ENCODE results near the gene DAAM1. TPM values are rescaled to one million over a fixed set of nuclear protein-coding genes. Genes with fewer than 3 reads are reported as not detected.

Gene DAAM1
- total RNA-seq, 1 donor from 2014 or later, result 52.5 TPM

DNA sequence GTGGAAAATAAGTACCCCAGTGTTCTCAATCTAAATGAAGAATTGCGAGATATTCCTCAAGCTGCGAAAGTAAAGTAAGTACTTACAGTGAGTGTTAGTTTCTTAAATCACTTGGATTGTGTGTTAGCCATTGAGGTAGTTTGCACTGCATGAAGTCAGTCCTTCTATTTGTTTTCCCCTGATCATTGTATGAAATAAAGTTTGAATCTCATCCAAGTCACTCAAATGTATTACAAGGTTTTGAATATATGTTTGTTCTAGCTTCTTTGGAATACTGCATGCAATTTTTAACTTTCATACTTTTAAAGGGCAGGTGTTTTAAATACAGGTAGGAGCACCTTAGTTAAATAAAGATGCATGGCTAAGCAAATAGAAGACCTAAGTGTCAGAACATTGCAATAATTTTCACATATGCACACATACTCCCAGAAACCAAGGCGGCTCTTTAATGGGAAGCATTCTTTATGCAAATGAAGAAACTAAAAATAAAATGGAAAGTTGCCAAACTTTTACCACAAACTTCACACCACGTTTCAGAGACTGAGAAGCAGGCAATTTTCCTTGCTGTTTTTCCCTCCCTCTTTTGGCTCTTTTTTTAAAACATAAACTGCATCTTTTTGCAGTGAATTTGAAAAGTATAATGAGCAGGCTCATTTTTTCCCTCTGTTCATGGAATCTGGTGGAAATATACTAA, 171.1 kb downstream of the DAAM1 start:
- DNase-seq (ENCODE audit: low spot score), result no peak

DNA sequence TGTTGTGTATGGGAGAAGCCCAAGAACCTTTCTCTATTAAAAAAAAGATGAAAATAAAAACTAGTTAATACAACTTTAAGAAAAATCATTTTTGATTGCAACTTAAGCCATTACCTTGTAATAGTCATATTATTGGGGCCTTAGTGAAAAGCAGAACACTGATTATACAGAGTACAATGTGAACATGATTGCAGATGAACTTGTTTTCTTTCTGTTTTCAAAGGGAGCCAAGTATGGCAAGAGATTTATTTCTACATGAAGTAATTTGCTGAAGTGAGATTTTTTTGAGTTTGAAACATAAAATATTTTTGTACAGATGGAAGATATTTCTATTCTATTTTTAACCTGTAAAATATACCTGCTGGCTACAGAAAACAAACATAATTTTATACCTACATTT, 171.8 kb downstream of the DAAM1 start:
- no peak for DNase-seq (ENCODE audit: low spot score)

DNA sequence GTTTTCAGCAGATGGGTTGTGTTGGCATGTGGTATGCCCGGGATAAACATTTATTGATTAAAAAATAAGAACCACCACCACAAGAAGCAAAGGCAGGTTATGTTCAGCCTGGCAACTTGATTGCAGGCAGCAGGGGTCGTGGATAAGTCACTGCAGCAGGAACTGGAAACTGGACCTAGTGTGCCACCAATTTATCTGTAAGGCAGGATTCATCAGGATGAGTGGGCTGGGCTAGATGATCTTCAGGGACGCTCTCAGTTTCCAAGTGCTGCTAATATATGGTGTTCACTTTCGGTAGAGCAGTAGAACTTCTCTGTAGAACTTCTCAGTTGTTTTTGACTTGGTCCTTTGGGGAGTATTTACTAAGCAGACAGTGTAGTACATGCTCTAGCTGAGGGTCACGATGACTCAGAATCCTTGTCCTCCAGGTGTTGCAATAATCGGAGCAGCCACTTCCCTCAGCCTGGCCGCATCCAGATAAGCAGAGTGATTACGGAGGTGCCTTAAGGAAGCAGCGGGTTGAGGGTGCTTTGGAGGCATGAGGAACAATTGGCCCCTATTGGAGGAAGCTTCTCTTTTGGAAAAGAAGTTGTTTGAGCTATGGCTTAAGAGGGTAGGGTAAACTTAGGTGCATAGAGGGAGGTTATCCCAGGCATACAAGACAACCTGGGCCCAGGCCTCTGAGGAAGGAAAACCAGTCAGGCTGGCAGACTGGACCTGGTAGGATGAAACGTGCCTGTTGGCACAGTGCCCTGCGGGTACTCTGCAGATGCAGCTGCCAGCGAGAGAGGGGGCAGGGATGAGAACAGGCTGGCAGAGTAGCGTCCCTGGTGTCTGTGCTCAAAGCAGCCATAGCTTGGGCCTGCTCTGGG, 172.7 kb downstream of the DAAM1 start:
- DNase-seq (ENCODE audit: low spot score), result no peak

DNA sequence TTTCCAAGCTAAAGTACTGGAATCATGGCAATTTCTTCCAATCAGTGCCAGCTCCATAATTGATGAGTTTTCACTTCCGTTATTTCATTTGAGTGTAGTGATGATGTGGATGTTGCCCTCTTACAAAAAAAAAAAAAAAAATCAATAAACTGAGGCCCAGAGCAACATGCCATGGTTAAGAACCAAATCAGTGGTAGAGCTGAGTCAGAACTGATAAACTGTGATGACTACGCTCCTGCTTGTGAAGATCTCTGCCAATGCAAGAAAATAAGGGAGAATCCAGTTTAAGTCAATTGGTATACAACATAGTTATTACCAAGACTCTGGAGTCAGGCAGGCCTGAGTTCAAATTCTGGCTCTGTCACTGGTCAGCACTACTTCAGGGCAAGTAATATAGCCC, 174.0 kb downstream of the DAAM1 start:
- DNase-seq (ENCODE audit: low spot score), result no peak

DNA sequence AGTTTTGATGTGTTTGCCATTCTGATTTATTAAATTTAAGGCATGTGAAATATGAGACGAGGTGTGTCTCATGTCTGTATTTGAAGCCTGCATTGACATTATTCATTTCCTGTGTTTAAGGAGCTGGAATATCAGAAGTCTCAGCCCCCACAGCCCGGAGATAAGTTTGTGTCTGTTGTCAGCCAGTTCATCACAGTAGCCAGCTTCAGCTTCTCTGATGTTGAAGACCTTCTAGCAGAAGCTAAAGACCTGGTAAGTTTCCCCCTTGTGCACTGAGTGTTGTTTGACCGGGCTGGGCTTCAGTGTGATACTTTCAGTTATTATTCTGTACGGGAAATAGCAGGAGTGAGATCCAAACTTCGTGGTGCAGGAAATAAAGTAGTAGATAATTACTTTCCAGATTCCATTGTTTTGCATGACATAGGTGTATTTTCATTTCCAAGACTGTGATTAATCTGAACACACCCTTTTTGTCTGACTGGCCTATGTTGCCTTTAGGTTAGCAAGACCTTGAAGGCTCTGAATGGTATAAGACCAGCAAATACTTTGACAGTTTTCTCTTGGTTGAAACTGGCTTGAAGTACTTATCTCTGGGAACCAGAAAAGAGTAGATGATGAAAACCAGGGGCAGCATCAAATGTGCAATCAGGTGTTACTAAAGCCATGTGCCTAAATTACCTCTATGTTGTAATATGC, 175.2 kb downstream of the DAAM1 start:
- no peak for DNase-seq (ENCODE audit: low spot score)

DNA sequence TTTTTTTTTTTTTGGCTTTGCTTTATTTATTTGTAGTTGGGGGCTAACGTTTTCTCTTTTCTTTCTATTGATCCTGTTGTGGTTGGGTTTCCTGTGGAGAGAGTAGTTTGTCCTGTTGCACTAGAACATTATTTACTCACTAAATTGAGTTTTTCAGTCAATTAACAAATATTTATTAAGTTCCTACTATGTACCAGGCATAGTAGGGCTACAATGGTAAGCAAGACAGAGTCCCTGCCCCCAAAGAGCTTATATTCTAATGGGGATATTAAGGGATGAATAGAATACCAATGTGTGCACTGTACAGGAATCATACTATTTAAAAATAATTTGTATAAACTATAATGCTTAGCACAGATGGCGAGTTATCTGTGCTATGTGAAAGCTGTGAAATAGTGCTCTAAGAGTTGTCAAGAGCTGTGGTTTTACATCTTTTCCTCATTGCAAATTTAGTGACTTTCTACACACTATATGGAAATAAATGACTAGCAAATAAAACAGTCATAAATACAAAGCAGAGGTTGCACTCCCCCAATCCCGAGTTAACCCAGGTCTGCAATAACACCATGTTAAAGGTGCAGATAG, 181.8 kb downstream of the DAAM1 start:
- no peak for DNase-seq (ENCODE audit: low spot score)

DNA sequence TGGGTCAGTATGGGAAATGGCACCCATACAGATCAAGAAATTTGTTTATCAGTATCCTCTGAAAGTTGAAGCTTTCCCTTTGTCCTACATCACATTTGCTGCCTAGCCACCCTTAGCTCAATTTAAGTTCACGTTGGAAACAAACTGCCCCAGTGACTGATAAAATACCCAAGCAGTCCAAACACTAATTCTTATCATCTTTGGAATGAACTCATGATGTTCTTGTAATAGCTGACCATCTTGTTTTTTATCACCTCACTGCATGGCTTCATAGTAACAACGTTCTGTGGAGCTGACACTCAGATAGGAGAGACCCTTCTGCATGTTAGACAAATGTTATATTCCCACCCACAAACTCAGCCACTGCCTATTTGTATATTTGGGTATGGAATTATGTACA, 183.3 kb downstream of the DAAM1 start:
- no peak for DNase-seq (ENCODE audit: low spot score)

DNA sequence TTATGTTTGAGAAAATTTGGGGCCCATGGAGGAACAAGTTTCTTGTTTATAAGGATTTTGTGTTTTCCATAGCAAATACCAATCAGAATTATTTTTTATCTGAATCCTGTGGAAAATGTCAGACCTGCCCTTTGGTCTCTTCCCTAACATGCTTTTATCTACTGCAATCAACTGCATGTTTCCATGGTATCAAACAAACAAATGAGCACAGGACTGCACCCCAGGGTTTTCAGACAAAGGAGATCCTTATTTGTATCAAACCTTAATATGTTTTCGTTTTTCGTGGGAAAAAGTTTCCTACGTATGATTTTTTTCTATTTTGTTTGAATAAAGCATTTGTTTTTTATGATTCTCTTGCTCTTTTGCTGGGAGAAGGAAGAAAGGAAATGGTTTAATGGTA, 185.6 kb downstream of the DAAM1 start:
- DNase-seq (ENCODE audit: low spot score), result no peak

DNA sequence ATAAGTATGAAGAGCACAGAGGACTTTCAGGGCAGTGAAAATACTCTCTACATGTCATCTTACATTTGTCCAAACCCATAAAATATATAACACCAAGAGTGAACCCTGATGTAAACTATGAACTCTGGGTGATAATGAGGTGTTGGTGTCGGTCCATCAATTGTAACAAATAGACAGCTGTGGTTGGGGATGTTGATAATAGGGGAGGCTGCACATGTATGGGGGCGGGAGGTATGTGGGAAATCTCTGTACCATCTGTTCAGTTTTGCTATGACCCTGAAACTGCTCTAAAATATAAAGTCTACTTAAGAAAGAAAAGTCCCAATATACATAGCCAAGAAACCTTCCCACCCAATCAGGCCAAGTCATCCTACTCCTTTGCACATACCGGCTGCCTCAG, 188.2 kb downstream of the DAAM1 start:
- DNase-seq (ENCODE audit: low spot score), result no peak

DNA sequence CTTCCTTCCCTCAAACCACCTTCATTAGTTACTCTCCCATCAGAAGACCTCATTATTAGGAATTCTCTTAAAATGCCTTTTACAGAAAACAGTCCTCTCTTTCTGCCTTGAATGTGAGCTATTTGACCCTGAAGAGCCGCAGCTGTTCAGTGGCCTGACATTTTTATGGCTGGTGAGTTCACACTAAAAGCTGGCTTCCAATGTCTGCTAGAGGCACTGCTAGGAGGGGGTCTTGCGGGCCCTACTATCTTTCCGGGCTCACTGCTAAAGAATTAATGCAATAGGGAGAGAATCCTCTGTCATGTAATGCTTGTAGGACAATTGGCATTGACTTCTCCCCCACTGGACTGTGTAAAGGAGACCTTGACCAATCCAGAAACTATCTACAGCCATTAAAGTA, 189.0 kb downstream of the DAAM1 start:
- DNase-seq (ENCODE audit: low spot score), result no peak

DNA sequence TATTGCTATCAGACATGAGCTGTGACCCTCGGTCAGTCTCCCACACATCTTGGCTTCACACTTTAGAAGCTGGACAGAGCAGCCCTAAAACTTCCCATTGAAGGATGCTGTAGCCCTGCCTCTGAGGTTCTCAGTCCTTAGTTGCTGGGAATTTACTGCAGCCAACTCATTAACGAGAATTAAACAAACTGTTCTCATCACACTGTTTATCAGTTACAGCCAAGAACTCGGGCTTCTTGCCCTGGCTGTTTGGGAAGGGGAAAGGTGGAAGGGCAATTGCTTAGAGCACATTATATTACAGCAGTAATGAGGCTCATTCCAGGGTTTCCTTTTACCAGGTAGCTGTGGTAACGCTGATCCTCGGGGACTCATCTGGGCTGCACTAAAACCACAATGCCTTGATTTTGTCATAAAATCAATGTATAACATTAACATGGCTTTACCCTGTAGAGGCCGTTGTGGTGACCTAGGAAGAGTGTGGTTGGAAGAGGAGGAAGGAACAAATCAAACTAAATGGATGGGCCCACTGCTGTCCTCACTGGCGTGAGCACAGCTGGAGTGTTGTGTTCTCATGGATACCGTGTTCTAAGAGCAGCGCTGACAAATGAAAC, 189.6 kb downstream of the DAAM1 start:
- DNase-seq (ENCODE audit: low spot score), result no peak

DNA sequence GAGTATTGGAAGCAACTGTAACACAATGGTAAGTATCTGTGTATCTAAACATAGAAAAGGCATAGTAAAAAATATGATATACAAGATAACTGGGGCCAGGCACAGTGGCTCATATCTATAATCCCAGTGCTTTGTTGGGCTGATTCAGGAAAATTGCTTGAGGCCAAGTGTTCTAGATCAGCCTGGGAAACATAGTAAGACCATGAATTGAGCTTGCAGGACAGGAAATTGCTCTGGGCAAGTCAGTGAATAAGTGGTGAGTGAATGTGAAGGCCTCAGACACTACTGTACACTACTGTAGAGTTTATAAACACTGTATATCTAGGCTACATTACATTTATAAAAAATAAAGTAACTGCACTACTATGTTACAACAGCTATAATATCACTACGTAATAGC, 201.5 kb downstream of the DAAM1 start:
- no peak for DNase-seq (ENCODE audit: low spot score)

DNA sequence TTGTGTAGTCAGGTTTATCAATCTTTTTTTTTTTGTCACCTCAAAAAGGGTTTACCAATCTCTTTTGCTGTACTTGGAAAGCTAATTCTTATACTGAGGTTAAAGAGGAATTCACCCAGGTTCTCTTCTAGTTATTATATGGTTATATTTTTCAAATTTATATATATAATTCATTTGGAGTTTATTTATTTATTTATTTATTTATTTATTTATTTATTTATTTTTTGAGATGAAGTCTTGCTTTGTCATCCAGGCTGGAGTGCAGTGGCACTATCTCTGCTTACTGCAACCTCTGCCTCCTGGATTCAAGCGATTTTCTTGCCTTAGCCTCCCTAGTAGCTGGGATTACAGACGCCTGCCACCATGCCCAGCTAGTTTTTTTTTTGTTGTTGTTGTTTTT, 202.9 kb downstream of the DAAM1 start:
- DNase-seq (ENCODE audit: low spot score), result no peak

DNA sequence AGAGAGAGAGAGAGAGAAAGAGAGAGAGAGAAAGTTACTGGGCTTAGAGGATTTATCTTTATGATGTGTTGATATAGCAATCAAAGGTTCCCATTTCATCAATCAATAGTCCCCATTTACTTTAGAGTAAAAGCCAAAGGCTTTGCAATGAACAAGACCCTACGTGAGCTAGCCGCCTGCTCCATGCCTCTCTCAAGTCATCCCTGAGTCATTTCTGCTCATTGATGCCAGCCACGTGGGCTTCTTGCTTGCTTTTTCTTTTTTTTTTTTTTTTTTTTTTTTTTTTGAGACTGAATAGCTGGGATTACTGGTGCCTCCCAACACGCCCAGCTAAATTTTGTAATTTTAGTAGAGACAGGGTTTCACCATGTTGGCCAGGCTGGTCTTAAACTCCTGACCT, 205.8 kb downstream of the DAAM1 start:
- DNase-seq (ENCODE audit: low spot score), result no peak

DNA sequence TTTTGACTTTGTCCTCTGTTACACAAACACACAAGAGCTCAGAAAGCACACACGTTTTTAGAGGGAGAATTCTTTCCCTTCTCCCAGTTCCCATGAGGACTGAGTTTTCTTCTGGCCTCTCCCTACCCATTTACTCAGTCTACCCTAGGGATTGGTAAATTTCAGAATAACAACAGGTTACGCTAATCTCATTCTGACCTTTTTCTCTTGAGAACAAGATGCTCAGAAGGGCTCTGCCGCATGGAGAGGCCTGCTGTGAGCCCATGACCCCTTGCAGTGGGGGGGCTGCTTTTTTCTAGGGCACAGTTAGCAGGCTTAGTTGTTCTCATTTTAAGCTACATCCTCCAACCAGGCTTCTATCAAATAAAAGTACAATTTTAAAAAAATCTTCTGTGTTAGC, 207.2 kb downstream of the DAAM1 start:
- no peak for DNase-seq (ENCODE audit: low spot score)

DNA sequence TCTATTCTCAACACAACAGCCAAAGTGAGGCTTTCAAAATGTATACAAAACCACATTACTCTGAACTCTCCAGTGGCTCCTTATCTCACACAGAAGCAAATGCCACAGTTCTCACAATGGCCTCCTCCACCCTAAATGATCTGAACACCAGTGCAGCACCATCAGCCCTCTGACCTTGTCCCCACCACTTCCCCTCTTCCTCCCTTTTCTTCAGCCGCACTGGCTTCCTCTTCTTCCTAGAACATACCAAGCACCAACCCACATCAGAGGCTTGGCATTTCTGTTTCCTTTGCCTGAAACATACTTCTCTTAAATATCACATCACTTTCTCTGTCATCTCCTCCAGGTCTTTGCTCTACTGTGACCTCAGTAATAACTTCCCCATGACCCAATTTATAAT, 210.4 kb downstream of the DAAM1 start:
- DNase-seq (ENCODE audit: low spot score), result no peak

DNA sequence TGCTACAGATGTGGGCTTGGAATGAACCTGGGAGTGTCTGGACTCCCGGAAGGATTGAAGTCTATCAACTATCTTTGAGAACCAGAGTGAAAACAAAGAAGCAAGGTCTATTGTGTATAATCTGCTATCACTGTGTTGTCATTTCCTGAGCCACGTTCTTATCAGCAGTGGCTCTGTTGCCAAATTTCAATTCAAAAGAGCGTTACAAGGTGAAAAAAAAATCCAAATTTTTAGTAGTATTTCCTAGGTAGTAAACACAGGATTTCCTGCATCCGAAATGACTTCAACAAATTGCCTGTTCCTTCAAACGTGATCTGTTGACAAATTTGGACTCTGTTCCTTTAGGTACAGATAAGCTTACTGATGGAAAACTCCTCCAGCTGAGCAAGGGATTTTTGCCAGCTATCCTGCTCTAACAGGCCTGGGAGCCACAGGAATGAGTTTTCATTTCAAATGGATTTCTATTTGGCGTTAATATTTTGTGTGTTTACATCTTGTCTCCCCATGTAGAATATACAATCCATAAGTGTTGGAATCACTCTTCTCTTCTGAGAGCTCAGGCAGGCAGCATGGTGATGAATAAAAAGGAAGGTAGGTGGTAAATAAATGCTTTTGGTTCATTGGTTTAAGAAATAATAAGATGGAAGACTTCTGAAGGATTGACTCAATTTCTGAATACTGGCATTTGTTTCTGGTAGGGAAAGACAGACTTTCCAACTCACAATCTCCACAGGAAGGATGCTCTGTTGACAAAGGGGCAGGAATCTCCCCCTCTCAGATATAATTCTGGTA, 218.2 kb downstream of the DAAM1 start:
- DNase-seq (ENCODE audit: low spot score), result no peak

DNA sequence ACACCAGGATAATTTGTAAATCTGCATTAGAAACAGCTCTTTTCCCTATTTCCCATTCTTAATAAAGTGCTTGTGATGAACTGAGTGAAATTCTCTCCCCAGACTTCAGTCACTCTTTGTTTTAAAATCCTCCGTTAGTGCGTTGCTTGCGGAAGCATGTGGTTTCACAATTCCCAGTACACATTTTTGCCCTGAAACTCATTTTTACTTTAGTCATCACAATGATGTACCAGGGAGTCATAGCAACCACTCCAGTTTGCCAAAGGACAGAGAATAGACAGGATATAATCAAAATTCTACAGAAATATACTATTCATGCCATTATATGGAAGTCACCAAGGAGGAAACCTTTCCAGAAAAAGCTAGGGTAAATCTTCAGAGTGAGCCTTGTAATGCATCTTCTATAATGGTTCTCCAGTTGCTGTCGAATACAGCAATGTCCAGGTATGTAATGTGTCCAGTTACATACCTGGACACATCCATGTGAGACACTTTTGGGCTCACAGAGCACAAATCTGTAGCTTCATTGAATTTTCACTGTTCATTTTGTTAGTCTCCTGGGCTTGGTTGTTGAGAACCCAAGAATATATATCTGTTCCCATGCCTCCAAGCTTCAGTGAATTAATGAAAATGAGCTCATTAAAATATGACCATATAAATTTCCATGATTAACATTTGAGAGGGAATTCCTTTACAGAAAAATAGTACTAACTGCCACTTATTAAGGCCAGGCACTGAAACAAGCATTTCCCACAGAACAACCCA, 219.0 kb downstream of the DAAM1 start:
- DNase-seq (ENCODE audit: low spot score), result no peak

DNA sequence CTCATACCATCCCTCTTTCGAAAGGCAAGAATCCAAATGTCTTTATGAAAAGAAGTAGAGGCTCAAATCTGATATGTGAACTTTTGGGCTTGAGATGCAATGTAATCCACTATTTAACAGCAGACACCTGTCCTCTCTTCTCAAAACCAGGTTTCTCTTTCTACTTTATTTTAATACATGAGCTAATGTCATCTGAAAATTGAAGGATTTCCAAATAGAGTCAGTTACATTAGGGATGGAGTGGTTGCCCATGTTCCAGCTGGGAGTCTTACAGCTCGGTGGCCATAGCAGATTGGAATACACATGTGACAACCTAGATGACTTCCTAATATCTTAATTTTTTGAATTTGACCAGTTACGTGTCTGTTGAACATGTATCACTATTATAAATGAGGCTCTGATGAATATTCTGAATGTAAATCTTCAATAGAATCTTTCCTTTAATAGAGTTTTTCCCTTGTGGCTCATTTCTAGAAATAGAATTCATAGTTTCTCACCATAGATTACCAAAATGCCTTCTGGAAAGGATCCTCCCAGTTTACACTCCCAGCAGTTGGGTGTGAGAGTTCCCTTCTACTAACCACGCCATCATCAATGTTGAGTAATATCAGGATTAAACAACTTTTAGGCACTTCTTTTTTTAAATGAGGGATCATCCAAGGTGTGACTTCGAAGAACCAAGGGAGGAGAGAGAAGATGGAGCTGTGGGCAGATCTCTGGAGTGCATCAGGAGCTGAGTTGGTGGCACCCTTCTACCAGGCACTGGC, 227.6 kb downstream of the DAAM1 start:
- DNase-seq (ENCODE audit: low spot score), result no peak
